ENCODE measurements around the gene ANKRD52. TPM values are rescaled to one million over a fixed set of nuclear protein-coding genes. Genes with fewer than 3 reads are reported as not detected.
"Not testable (repeated sequence)": the region's sequence is repeated elsewhere in the genome, so short reads cannot be mapped to it uniquely, and the experiment has no call there.

ANKRD52 gene
- total and polyA plus RNA-seq, 2 donors from 2014 or later = 8.6 to 46.4 TPM

DNA sequence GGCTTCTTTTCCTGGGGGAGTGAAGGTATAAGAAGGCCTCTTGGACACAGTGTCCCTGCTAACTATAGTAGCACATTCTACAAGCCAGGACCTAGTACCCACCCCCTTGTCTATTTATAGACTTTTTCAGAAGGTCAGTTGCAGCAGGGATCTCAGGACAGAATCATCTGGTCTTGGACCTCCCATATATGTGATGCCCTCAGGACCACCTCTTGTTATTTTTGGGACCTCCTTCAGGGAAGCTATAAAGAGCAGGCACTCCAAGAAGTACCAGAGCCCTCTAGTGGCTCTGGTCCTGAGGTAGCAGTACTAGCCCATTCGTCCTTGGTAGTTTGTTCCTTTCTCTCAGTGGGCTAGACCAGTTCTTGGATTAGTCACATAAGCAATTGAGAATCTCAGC lies 12.8 kb upstream of the ANKRD52 start:
- intact Hi-C loops (cut with DNase I) = no loop called here
- peak in 1 of 5 donors; percentile 48 for DNase-seq
- TF ChIP-seq, protein P1, sequence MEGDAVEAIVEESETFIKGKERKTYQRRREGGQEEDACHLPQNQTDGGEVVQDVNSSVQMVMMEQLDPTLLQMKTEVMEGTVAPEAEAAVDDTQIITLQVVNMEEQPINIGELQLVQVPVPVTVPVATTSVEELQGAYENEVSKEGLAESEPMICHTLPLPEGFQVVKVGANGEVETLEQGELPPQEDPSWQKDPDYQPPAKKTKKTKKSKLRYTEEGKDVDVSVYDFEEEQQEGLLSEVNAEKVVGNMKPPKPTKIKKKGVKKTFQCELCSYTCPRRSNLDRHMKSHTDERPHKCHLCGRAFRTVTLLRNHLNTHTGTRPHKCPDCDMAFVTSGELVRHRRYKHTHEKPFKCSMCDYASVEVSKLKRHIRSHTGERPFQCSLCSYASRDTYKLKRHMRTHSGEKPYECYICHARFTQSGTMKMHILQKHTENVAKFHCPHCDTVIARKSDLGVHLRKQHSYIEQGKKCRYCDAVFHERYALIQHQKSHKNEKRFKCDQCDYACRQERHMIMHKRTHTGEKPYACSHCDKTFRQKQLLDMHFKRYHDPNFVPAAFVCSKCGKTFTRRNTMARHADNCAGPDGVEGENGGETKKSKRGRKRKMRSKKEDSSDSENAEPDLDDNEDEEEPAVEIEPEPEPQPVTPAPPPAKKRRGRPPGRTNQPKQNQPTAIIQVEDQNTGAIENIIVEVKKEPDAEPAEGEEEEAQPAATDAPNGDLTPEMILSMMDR (IDR thresholded peaks at IDR 0.05; ENCODE audit: borderline replicate concordance, extremely low read depth, insufficient read depth) = peak; percentile 17
- Histone ChIP-seq H3K4me1 (ENCODE audit: control insufficient read depth in 2 of 3, insufficient read depth in 2 of 3, low read depth in 1 of 3, low read length in 3 of 3) (peaks cover 0 to 9% (median 0%) of the 10 kb centered on the region in 3 donors), H3K4me3 (ENCODE audit: low read length in 3 of 3) (no peak overlapping the region), H3K27ac (ENCODE audit: low read depth in 2 of 2, low read length in 2 of 2) (no peak overlapping the region), H3K36me3 (ENCODE audit: control insufficient read depth in 2 of 3, insufficient read depth in 3 of 3, low read length in 3 of 3) (peaks cover 8 to 37% (median 31%) of the 10 kb centered on the region in 3 donors), H3K27me3 (ENCODE audit: control insufficient read depth, insufficient read depth, low read length) (no peaks in the 10 kb centered on the region), H3K9me3 (ENCODE audit: control insufficient read depth in 2 of 3, insufficient read depth in 1 of 3, low read length in 3 of 3) (no peaks in the 10 kb centered on the region), H3K9ac (ENCODE audit: low read length in 3 of 3) (no peak overlapping the region)
- no peak for FAIRE-seq

DNA sequence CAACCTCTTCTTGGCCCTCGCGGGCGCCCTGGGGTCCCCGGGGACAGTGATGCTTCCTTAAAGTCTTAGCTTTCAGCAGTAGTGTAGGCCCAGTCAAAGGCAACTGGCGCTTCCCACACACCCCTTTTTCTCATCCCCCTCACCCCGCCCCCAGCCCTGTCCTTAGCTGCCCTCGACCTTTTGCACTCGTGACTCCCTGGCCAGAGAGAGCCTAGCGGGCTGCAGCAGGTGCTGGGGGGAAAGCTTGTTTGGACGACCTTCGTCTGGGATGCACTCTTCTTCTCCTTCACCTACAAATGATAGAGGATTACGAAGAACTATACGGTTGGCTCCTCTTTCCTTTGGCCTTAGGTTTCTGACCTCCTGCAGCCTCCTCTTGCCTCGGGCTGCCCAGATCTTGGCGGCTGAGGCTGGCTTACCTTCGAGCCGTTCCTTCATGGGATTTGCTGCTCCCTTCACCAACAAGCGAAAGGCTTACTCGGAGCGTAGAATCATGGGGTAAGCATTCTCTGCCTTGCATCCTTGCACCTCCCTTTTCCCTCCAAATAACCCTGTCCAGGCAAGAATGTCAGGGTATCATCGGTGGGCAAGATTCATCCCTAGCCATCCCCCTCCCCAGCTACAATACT lies 9.4 kb upstream of the ANKRD52 start:
- Histone ChIP-seq H3K9ac (ENCODE audit: low read length in 3 of 3) (peak overlapping the region; percentile 37 to 91 (median 59)), H3K36me3 (ENCODE audit: control insufficient read depth in 2 of 3, insufficient read depth in 3 of 3, low read length in 3 of 3) (peaks cover 0 to 13% (median 11%) of the 10 kb centered on the region in 3 donors), H3K27me3 (ENCODE audit: control insufficient read depth, insufficient read depth, low read length) (no peaks in the 10 kb centered on the region), H3K9me3 (ENCODE audit: control insufficient read depth in 2 of 3, insufficient read depth in 1 of 3, low read length in 3 of 3) (no peaks in the 10 kb centered on the region), H3K27ac (ENCODE audit: low read depth in 2 of 2, low read length in 2 of 2) (peak overlapping the region; percentile 96 to 97), H3K4me3 (ENCODE audit: low read length in 3 of 3) (peak overlapping the region; percentile 74 to 88 (median 77)), H3K4me1 (ENCODE audit: control insufficient read depth in 2 of 3, insufficient read depth in 2 of 3, low read depth in 1 of 3, low read length in 3 of 3) (peaks cover 0 to 9% (median 0%) of the 10 kb centered on the region in 3 donors)
- DNase-seq (peak in 3 of 5 donors; percentile 11 to 79 (median 67)), FAIRE-seq (no peak)
- intact Hi-C loops (cut with DNase I) = no loop called here
- TF ChIP-seq, protein P1 (IDR thresholded peaks at IDR 0.05; ENCODE audit: borderline replicate concordance, extremely low read depth, insufficient read depth) = no peak

DNA sequence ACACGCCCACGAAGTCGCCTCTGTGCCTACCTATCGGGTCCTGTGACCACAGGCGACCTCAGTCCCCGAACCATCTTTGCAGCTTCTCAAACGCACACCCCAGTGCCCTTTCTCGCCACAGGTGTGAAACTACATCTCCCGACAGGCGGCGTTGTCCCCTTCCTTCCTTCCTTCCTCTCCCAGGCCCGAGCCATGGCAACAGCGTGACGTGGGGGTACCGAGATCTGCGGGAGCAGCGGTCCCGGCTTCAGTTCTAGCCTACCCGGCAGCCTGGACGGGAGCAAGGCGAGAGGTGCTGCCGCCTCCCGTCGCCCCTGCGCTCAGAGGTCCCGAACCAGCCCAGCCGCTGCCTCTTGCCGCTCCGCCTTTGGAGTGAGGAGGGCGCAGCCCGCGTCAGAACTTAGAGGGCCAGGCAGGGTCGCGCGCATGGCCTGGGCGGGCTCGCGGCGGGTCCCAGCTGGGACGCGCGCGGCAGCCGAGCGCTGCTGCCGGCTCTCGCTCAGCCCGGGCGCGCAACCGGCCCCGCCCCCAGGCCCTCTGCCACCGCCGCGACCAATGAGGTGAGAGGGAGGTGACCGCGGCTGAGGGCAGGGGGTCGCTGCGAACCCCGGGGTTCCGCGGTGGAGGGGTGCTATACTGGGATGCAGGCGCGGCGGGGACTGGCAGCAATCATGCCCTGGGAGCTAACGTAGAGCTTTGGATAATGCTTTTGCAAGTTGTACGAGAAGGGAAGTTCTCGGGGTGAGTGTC lies 8.7 kb upstream of the ANKRD52 start, which contains the start of gene COQ10A:
Gene COQ10A (plus strand): TSS at position 250 of the 750 bp plus-strand sequence. CDS start 177 bp downstream, at position 427.
- peak within 1 kb of the TSS; percentile 96 to 97 for H3K27ac ChIP-seq (ENCODE audit: low read depth in 2 of 2, low read length in 2 of 2)
- intact Hi-C loops (cut with DNase I) = no loop called here
- H3K27me3 ChIP-seq (ENCODE audit: control insufficient read depth, insufficient read depth, low read length) = no peaks in the 10 kb centered on the region
- peak; percentile 93 to 96 (median 95) for DNase-seq
- no peak for FAIRE-seq
- TF ChIP-seq, protein P1 (IDR thresholded peaks at IDR 0.05; ENCODE audit: borderline replicate concordance, extremely low read depth, insufficient read depth) = peak; percentile 51
- peak within 1 kb of the TSS; percentile 74 to 88 (median 77) for H3K4me3 ChIP-seq (ENCODE audit: low read length in 3 of 3)
- no peaks in the 10 kb centered on the region for H3K9me3 ChIP-seq (ENCODE audit: control insufficient read depth in 2 of 3, insufficient read depth in 1 of 3, low read length in 3 of 3)
- peaks cover 0 to 13% (median 11%) of the 10 kb centered on the region in 3 donors for H3K36me3 ChIP-seq (ENCODE audit: control insufficient read depth in 2 of 3, insufficient read depth in 3 of 3, low read length in 3 of 3)
- H3K4me1 ChIP-seq (ENCODE audit: control insufficient read depth in 2 of 3, insufficient read depth in 2 of 3, low read depth in 1 of 3, low read length in 3 of 3) = peaks cover 0 to 9% (median 0%) of the 10 kb centered on the region in 3 donors
- peak within 1 kb of the TSS; percentile 59 to 91 (median 63) for H3K9ac ChIP-seq (ENCODE audit: low read length in 3 of 3)

DNA sequence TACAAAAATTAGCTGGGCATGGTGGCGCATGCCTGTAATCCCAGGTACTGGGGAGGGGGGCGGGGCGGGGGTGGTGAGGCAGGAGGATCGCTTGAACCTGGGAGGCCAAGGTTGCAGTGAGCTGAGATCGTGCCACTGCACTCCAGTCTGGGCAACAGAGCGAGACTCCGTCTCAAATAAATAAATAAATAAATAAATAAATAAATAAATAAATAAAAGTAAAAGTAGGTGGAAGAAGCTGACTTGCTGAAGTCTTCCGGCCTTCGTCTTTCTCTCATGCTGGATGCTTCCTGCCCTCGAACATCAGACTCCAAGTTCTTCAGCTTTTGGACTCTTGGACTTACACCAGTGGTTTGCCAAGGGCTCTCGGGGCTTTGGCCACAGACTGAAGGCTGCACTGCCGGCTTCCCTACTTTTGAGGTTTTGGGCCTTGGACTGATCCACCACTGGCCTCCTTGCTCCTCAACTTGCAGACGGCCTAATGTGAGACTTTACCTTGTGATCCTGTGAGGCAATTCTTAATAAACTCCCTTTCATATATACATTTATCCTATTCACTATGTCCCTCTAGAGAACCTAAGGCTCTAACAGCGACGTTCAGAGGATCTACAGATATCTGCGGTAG lies 8.0 kb upstream of the ANKRD52 start:
- H3K27me3 ChIP-seq (ENCODE audit: control insufficient read depth, insufficient read depth, low read length); H3K4me1 ChIP-seq (ENCODE audit: control insufficient read depth in 2 of 3, insufficient read depth in 2 of 3, low read depth in 1 of 3, low read length in 3 of 3); FAIRE-seq; intact Hi-C loops (cut with DNase I); H3K9me3 ChIP-seq (ENCODE audit: control insufficient read depth in 2 of 3, insufficient read depth in 1 of 3, low read length in 3 of 3): not testable (repeated sequence)
- Histone ChIP-seq H3K27ac (ENCODE audit: low read depth in 2 of 2, low read length in 2 of 2) (peak overlapping the region; percentile 96 to 97), H3K9ac (ENCODE audit: low read length in 3 of 3) (peak overlapping the region; percentile 54 to 91 (median 63)), H3K4me3 (ENCODE audit: low read length in 3 of 3) (peak overlapping the region; percentile 70 to 88 (median 77)), H3K36me3 (ENCODE audit: control insufficient read depth in 2 of 3, insufficient read depth in 3 of 3, low read length in 3 of 3) (peaks cover 0 to 11% (median 8%) of the 10 kb centered on the region in 3 donors)
- DNase-seq = peak in 1 of 5 donors; percentile 52

DNA sequence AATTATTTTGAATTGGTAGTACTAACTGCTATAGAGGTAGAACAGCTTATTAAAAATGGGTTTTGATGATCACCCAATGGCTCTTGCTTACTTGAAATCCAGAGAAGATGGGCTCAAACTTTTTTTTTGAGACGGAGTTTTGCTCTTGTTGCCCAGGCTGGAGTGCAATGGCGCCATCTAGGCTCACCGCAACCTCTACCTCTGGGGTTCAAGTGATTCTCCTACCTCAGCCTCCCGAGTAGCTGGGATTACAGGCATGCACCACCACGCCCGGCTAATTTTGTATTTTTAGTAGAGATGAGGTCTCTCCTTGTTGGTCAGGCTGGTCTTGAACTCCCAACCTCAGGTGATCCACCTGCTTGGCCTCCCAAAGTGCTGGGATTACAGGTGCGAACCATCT lies 4.8 kb upstream of the ANKRD52 start:
- H3K9ac ChIP-seq (ENCODE audit: low read length in 3 of 3); FAIRE-seq: not testable (repeated sequence)

More for the DNA sequence above, 4.8 kb upstream of the ANKRD52 start:
- H3K27ac ChIP-seq (ENCODE audit: low read depth in 2 of 2, low read length in 2 of 2); DNase-seq; H3K27me3 ChIP-seq (ENCODE audit: control insufficient read depth, insufficient read depth, low read length); intact Hi-C loops (cut with DNase I); H3K9me3 ChIP-seq (ENCODE audit: control insufficient read depth in 2 of 3, insufficient read depth in 1 of 3, low read length in 3 of 3); H3K4me3 ChIP-seq (ENCODE audit: low read length in 3 of 3); H3K36me3 ChIP-seq (ENCODE audit: control insufficient read depth in 2 of 3, insufficient read depth in 3 of 3, low read length in 3 of 3): not testable (repeated sequence)
- H3K4me1 ChIP-seq (ENCODE audit: control insufficient read depth in 2 of 3, insufficient read depth in 2 of 3, low read depth in 1 of 3, low read length in 3 of 3) = peaks cover 0 to 11% (median 0%) of the 10 kb centered on the region in 3 donors
